HG02763 (cell line): Measurements from ENCODE around the gene DNMT3L.
"Not testable (repeated sequence)": the region's sequence is repeated elsewhere in the genome, so short reads cannot be mapped to it uniquely, and the experiment has no call there.

ENCODE experiments used
- ATAC-seq: cut with Tn5 transposase; IDR thresholded peaks from one replicate; pipeline ENCODE4 v1.9.1; 2021; ENCODE audit warnings: mild to moderate bottlenecking, moderate library complexity; ENCODE audit not compliant: unreplicated experiment

The DNMT3L gene

DNA sequence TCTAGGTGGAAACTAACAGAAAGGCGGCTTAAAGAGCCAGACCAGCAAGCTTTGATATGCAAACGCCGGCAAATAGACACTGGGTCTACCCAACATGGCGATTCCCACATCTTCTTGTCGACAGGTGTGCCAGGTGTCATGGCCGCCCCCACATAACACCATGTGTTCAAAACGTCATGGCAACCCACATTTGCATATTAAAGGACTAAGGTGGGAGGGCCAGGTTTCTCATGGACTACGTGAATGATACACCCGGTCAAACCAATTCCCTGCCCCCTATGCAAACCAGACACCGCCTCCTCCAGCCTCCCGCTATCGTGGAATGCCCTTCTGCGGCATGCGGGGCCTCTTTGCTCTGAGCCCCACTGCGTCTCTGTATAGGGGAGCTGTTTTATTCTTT is 62.2 kb downstream of the DNMT3L start:
- no peak for ATAC-seq

DNA sequence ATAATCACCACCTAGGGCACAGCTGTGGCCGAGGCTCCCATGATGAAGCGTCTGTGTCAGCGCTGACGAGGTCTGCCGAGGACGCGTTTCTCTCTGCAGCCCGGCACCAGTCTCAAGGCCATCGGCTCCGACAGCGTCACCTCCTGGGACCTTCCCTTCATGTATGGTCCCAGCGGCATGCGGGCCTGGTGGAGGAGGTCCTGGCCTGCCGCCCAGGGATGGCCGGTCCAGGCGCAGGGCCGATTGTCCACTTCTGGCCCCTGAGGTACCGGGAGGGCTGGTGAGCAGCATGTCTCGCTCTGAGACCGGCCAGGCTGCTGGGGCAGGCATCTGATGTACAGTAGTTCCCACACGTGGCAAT is 64.6 kb downstream of the DNMT3L start:
- ATAC-seq = not testable (repeated sequence)
